Subcutaneous abdominal adipose tissue (tissue), 5 donors: ENCODE measurements around the gene ALDH4A1.

Source experiments
- H3K27ac ChIP-seq: one replicate; pipeline ENCODE4 v1.7.0; 2013; ENCODE audit warnings: low read depth, mild to moderate bottlenecking, inconsistent platforms, low read length, moderate library complexity
- H3K27me3 ChIP-seq, 5 donors: one replicate each; pipeline ENCODE4 v1.7.0; 2013; ENCODE audit warnings: low read length in 5 of 5, inconsistent platforms in 1 of 5; ENCODE audit not compliant: control insufficient read depth in 5 of 5, insufficient read depth in 4 of 5
- H3K36me3 ChIP-seq, 5 donors: one replicate each; pipeline ENCODE4 v1.7.0; 2013; ENCODE audit warnings: low read length in 5 of 5; ENCODE audit not compliant: control insufficient read depth in 5 of 5, insufficient read depth in 5 of 5
- H3K4me1 ChIP-seq, 5 donors: one replicate each; pipeline ENCODE4 v1.7.0; 2013; ENCODE audit warnings: low read length in 5 of 5, mild to moderate bottlenecking in 3 of 5, moderate library complexity in 1 of 5; ENCODE audit not compliant: control insufficient read depth in 5 of 5, insufficient read depth in 5 of 5
- H3K4me3 ChIP-seq, 5 donors: one replicate each; pipeline ENCODE4 v1.7.0; 2013; ENCODE audit warnings: low read length in 5 of 5, low read depth in 1 of 5
- H3K9ac ChIP-seq, 5 donors: one replicate each; pipeline ENCODE4 v1.7.0; 2013; ENCODE audit warnings: low read length in 5 of 5, mild to moderate bottlenecking in 4 of 5, moderate library complexity in 3 of 5
- H3K9me3 ChIP-seq, 5 donors: one replicate each; pipeline ENCODE4 v1.7.0; 2013; ENCODE audit warnings: low read length in 5 of 5; ENCODE audit not compliant: control insufficient read depth in 5 of 5
- donor health status: healthy.
- donor health status: healthy.
- donor health status: healthy.
- donor health status: healthy.
- donor health status: healthy.

ALDH4A1 gene

GRCh38 chr1:18913065-18913835, 10.9 kb upstream of the ALDH4A1 start:
- Histone ChIP-seq H3K9ac (peak overlapping the region in 3 of 5 donors; percentile 42 to 66 (median 48)), H3K27me3 (no peaks in the 10 kb centered on the region), H3K9me3 (no peaks in the 10 kb centered on the region), H3K4me3 (peak overlapping the region in 4 of 5 donors; percentile 11 to 46 (median 35)), H3K36me3 (peaks cover 0 to 65% (median 48%) of the 10 kb centered on the region in 5 donors), H3K4me1 (peaks cover 4 to 32% (median 31%) of the 10 kb centered on the region in 5 donors), H3K27ac (peak overlapping the region; percentile 57)

- peak overlapping the region; percentile 57 for H3K27ac ChIP-seq
Measured at GRCh38 chr1:18912550-18912949, 10.2 kb upstream of the ALDH4A1 start.

GRCh38 chr1:18908911-18909771, 6.8 kb upstream of the ALDH4A1 start:
- Histone ChIP-seq H3K9me3 (no peaks in the 10 kb centered on the region), H3K27me3 (no peaks in the 10 kb centered on the region), H3K27ac (no peak overlapping the region), H3K36me3 (peaks cover 0 to 46% (median 36%) of the 10 kb centered on the region in 5 donors), H3K4me1 (peaks cover 7 to 47% (median 39%) of the 10 kb centered on the region in 5 donors), H3K4me3 (no peak overlapping the region), H3K9ac (no peak overlapping the region)

More at GRCh38 chr1:18912550-18912949, 10.2 kb upstream of the ALDH4A1 start:
- Histone ChIP-seq H3K36me3 (peaks cover 0 to 67% (median 47%) of the 10 kb centered on the region in 5 donors), H3K27me3 (no peaks in the 10 kb centered on the region), H3K9ac (no peak overlapping the region), H3K9me3 (no peaks in the 10 kb centered on the region), H3K4me1 (peaks cover 5 to 39% (median 38%) of the 10 kb centered on the region in 5 donors), H3K4me3 (no peak overlapping the region)

- Histone ChIP-seq H3K27ac (peak overlapping the region; percentile 70), H3K9ac (peak overlapping the region in 3 of 5 donors; percentile 35 to 57 (median 53))
Measured at GRCh38 chr1:18907917-18908845, 5.8 kb upstream of the ALDH4A1 start.

GRCh38 chr1:18907021-18907916, 4.9 kb upstream of the ALDH4A1 start:
- peak overlapping the region in 3 of 5 donors; percentile 35 to 57 (median 53) for H3K9ac ChIP-seq
- peaks cover 0 to 43% (median 36%) of the 10 kb centered on the region in 5 donors for H3K36me3 ChIP-seq
- H3K4me3 ChIP-seq: peak overlapping the region in 1 of 5 donors; percentile 28
- peaks cover 8 to 41% (median 34%) of the 10 kb centered on the region in 5 donors for H3K4me1 ChIP-seq
- peak overlapping the region; percentile 70 for H3K27ac ChIP-seq
- no peaks in the 10 kb centered on the region for H3K9me3 ChIP-seq
- H3K27me3 ChIP-seq: no peaks in the 10 kb centered on the region

More at GRCh38 chr1:18907917-18908845, 5.8 kb upstream of the ALDH4A1 start:
- Histone ChIP-seq H3K4me1 (peaks cover 11 to 45% (median 36%) of the 10 kb centered on the region in 5 donors), H3K4me3 (no peak overlapping the region), H3K9me3 (no peaks in the 10 kb centered on the region), H3K36me3 (peaks cover 0 to 46% (median 36%) of the 10 kb centered on the region in 5 donors), H3K27me3 (no peaks in the 10 kb centered on the region)

- Histone ChIP-seq H3K36me3 (peaks cover 0 to 10% (median 6%) of the 10 kb centered on the region in 5 donors), H3K9me3 (no peaks in the 10 kb centered on the region), H3K27ac (peak overlapping the region; percentile 92), H3K4me1 (peaks cover 10 to 69% (median 64%) of the 10 kb centered on the region in 5 donors), H3K4me3 (peak overlapping the region; percentile 46 to 92 (median 82)), H3K9ac (peak overlapping the region in 4 of 5 donors; percentile 28 to 90 (median 84)), H3K27me3 (no peaks in the 10 kb centered on the region)
Measured at GRCh38 chr1:18903291-18903756, 969 bp upstream of the ALDH4A1 start.

GRCh38 chr1:18901952-18902522, 318 bp downstream of the ALDH4A1 start:
- H3K9me3 ChIP-seq: no peaks in the 10 kb centered on the region
- peak overlapping the region; percentile 80 to 90 (median 89) for H3K9ac ChIP-seq
- H3K36me3 ChIP-seq: peaks cover 0 to 10% (median 6%) of the 10 kb centered on the region in 5 donors
- H3K27ac ChIP-seq: peak overlapping the region; percentile 92
- H3K4me1 ChIP-seq: peaks cover 9 to 56% (median 51%) of the 10 kb centered on the region in 5 donors
- no peaks in the 10 kb centered on the region for H3K27me3 ChIP-seq
- H3K4me3 ChIP-seq: peak overlapping the region; percentile 82 to 92 (median 82)

GRCh38 chr1:18901147-18901951, 1.0 kb downstream of the ALDH4A1 start:
- peaks cover 0 to 16% (median 6%) of the 10 kb centered on the region in 5 donors for H3K36me3 ChIP-seq
- no peaks in the 10 kb centered on the region for H3K9me3 ChIP-seq
- H3K9ac ChIP-seq: peak overlapping the region in 4 of 5 donors; percentile 80 to 90 (median 88)
- peaks cover 7 to 51% (median 45%) of the 10 kb centered on the region in 5 donors for H3K4me1 ChIP-seq
- peak overlapping the region; percentile 92 for H3K27ac ChIP-seq
- no peaks in the 10 kb centered on the region for H3K27me3 ChIP-seq
- peak overlapping the region; percentile 82 to 92 (median 82) for H3K4me3 ChIP-seq
